GM21447 (cell line): ENCODE data around the gene LSAMP.

Experiments used
- ATAC-seq: cut with Tn5 transposase; IDR thresholded peaks from one replicate; pipeline ENCODE4 v1.9.1; 2021; ENCODE audit not compliant: unreplicated experiment

LSAMP gene

GRCh38 chr3:116179091-116179490 lies 266.2 kb downstream of the LSAMP start:
- no peak for ATAC-seq

DNA sequence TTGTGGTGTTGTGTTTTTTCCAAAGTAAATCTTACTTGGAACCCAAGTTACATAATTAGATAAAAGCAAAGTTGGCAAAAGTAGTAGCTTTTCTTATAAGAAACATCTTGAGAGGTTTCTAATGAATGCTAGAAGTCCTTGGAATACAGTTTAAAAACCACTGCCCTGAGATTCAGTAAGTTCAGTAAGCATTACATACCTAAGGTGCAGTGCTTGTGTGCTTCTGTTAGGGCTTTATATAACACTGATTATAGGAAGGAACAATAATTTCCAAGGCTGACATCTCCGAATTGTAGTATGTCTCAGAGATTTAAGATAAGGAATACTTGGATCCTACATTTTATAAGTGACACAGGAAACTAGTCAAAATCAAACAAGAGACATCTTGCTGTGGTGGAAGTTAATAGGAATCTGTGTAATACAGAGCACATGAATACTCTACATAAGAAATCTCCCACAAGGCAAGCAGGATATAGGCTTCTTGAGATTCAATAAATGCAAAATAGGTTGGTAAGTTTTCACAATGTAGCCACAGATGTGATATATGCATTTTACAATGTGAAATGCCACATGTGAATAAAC lies 268.2 kb downstream of the LSAMP start:
- ATAC-seq: no peak

DNA sequence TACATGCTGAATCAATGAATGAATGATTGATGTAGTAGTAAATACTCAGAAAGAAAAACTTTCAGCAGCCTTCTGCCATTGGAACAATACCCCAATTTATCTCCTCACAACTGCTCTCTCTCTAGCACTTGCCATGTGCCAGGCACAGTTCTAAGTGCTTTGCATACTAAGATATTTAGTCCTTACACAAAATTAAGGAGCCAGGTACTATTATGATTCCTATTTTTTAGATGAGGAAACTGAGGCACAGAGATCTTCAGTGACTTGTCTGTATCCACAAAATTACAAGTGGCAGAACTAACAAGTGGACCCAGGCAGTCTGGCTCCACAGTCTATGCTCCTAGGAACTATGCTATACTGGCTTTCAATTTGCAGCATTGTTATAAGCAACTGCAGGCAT lies 279.2 kb downstream of the LSAMP start:
- ATAC-seq: no peak

DNA sequence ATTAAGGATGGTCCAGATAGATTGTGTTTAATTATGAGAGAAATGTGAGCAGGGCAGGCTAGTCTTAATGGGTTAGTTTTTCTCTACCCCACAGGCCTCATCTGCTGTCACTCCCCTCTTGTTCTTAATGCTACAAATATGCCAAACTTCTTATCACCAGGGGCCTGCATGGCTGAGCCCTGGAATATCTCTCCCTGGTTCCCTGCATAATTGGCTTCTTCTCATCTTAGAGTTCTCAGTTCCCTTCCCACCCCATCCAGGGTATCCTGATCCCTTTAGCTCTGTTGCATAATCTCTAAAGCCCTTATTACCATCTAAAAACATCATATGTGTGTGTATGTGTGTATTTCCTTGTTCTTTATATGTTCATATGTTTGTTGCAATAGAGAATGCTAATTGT lies 279.6 kb downstream of the LSAMP start:
- ATAC-seq: no peak

- ATAC-seq: no peak
Observed at GRCh38 chr3:116165135-116165534, 280.2 kb downstream of the LSAMP start.

GRCh38 chr3:116164039-116164438 lies 281.2 kb downstream of the LSAMP start:
- no peak for ATAC-seq

GRCh38 chr3:116161575-116162525 lies 283.4 kb downstream of the LSAMP start:
- no peak for ATAC-seq

GRCh38 chr3:116160594-116160993 lies 284.7 kb downstream of the LSAMP start:
- ATAC-seq: no peak

- no peak for ATAC-seq
Observed at GRCh38 chr3:116155841-116156240, 289.4 kb downstream of the LSAMP start.

DNA sequence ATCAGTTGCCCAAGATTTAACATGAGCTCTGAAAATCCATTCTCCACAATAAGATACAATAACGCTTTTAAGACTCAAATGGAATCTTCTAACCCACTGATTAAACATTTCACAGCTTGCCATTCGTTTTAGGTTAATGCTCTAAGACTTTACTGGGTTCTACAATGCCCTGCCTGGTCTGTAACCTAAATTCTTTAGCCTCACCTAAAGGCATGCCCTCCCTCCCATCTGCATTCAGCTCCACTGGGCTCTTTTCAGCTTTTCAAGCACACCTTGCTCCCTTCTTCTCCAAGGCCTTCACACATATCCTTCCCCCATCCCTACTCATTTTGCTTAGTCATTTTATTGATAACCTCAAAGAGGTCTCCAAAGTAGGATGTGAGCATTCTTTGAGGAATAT lies 290.9 kb downstream of the LSAMP start:
- no peak for ATAC-seq

GRCh38 chr3:116153174-116153573 lies 292.1 kb downstream of the LSAMP start:
- ATAC-seq: no peak

- ATAC-seq: no peak
Observed at GRCh38 chr3:116150655-116151167, 294.6 kb downstream of the LSAMP start.

DNA sequence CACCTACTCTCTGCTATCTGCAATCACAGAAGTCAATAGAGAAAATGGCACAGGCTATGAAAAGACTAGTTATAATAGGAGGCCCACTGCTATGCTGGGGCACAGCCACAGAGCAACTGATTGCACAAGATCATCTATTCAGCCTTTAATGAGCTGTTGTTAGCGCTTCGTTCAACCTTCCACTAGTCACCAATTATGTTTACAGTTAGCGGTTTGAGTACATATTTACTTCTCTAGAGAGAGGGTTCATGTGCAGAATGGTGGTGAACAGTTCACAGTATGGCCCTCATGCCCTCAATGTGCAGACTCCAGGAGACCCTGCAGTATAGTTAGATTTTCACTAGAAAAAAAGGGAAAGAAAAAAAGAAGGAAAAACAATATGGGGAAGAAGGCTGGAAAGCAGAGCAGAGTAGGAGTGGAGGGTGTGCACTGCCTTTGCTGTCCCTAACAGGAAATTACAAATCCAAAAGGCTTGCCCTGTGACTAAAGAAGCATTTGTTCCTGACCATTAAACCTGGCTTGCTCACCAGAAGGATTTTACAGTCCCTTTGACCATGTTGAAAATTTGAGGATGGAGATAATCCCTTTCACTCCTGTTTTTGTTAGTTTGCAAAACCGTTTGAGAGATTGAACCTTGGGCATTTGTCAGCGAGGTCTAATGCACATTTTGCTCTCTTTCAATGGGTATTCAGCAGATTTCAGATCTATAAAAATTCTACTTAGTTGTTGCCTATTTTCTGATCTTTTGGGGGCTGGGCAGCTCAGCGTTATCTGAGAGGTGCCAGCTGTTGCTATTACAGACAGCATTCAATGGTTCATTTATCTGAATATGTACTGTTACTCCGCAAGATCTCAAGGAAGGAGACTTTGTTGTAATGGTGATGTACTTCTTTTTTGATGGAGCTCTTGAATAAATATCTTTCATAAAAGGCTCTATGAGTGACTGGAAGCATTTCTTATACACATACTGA lies 296.1 kb downstream of the LSAMP start:
- ATAC-seq: no peak

GRCh38 chr3:116145613-116146012 lies 299.7 kb downstream of the LSAMP start:
- ATAC-seq: no peak

DNA sequence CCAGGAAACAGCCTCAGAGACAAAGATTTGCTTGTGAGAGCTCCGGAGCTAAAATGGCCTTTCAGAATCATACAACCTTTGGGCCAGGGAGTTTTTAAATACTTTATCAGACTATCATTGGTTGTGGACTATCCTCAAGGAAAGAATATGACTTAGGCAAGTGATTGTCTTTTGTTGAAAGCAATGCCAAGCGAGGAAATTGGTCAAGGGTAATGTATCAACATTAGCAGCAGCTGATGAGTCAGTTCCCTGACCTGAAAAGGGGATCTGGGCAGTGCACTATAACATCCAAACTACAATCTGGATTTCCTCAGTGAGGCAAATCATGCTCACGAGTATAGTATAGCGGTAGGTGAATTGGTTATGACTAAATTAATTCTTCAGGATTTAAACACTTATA lies 303.6 kb downstream of the LSAMP start:
- ATAC-seq: no peak

GRCh38 chr3:116140100-116140689 lies 305.1 kb downstream of the LSAMP start:
- no peak for ATAC-seq

GRCh38 chr3:116139641-116140040 lies 305.6 kb downstream of the LSAMP start:
- ATAC-seq: no peak

- no peak for ATAC-seq
Observed at GRCh38 chr3:116135457-116136085, 309.7 kb downstream of the LSAMP start.

GRCh38 chr3:116129187-116129946 lies 315.9 kb downstream of the LSAMP start:
- ATAC-seq: no peak
